Neural progenitor cell (in vitro differentiated cells): ENCODE data around the gene FADS2. TPM values are rescaled to one million over a fixed set of nuclear protein-coding genes. Genes with fewer than 3 reads are reported as not detected.

Experiments
- DNase-seq: peaks from one replicate; pipeline ENCODE4 v3.0.0-alpha.2; 2016; ENCODE audit warnings: low spot score
- H2AFZ ChIP-seq: fragments of 200-600 bp; sonication (generic); replicated peaks from 2 replicates; pipeline ENCODE4 v1.6.1; 2016; ENCODE audit warnings: antibody characterized with exemption
- H3F3A ChIP-seq: fragments of 200-600 bp; sonication (generic); 2 replicates; pipeline ENCODE4 v1.6.1; 2016; ENCODE audit warnings: antibody characterized with exemption, low read depth
- H3K27ac ChIP-seq: fragments of 200-600 bp; sonication (generic); 2 replicates; pipeline ENCODE4 v1.5.1; 2016; ENCODE audit warnings: mild to moderate bottlenecking
- H3K27me3 ChIP-seq: fragments of 200-600 bp; sonication (generic); 2 replicates; pipeline ENCODE4 v1.6.1; 2016; ENCODE audit warnings: mild to moderate bottlenecking, moderate library complexity
- H3K36me3 ChIP-seq: fragments of 200-600 bp; sonication (generic); 2 replicates; pipeline ENCODE4 v1.5.1; 2016
- H3K4me1 ChIP-seq: fragments of 200-600 bp; sonication (generic); 2 replicates; pipeline ENCODE4 v1.6.1; 2016; ENCODE audit warnings: mixed run types
- H3K4me2 ChIP-seq: fragments of 200-600 bp; sonication (generic); 2 replicates; pipeline ENCODE4 v1.6.1; 2016
- H3K4me3 ChIP-seq: fragments of 200-600 bp; sonication (generic); 2 replicates; pipeline ENCODE4 v1.5.1; 2016
- H3K79me2 ChIP-seq: fragments of 200-600 bp; sonication (generic); 2 replicates; pipeline ENCODE4 v1.6.1; 2016; ENCODE audit warnings: low read depth
- H3K9ac ChIP-seq: fragments of 200-600 bp; sonication (generic); 2 replicates; pipeline ENCODE4 v1.6.1; 2016
- H3K9me3 ChIP-seq: fragments of 200-600 bp; sonication (generic); 2 replicates; pipeline ENCODE4 v1.5.1; 2016; ENCODE audit warnings: low read depth
- H4K20me1 ChIP-seq: fragments of 200-600 bp; sonication (generic); 2 replicates; pipeline ENCODE4 v1.6.1; 2016; ENCODE audit warnings: low read depth
- H3K27ac Mint-ChIP-seq: 3 replicates; pipeline ENCODE4 v1.8.0; 2021; ENCODE audit warnings: mixed read lengths
- H3K27me3 Mint-ChIP-seq: 2 replicates; pipeline ENCODE4 v1.8.0; 2022; ENCODE audit warnings: low read depth, mild to moderate bottlenecking, inconsistent platforms, moderate library complexity, mixed read lengths; ENCODE audit not compliant: insufficient read depth
- H3K36me3 Mint-ChIP-seq: 3 replicates; pipeline ENCODE4 v1.8.0; 2021; ENCODE audit warnings: mixed read lengths
- H3K4me1 Mint-ChIP-seq: 3 replicates; pipeline ENCODE4 v1.8.0; 2021; ENCODE audit warnings: mixed read lengths
- H3K4me3 Mint-ChIP-seq: 3 replicates; pipeline ENCODE4 v1.8.0; 2021; ENCODE audit warnings: mild to moderate bottlenecking, moderate library complexity, mixed read lengths
- H3K9me3 Mint-ChIP-seq: 3 replicates; pipeline ENCODE4 v1.8.0; 2020; ENCODE audit warnings: mixed read lengths
- CTCF ChIP-seq: fragments of 200-600 bp; sonication (generic); IDR thresholded peaks from 2 replicates; pipeline ENCODE4 v1.5.1; 2017; ENCODE audit warnings: antibody characterized with exemption, mild to moderate bottlenecking
- EZH2 ChIP-seq: fragments of 200-600 bp; sonication (generic); IDR thresholded peaks from 2 replicates; pipeline ENCODE4 v1.6.1; 2017; ENCODE audit warnings: antibody characterized with exemption, mild to moderate bottlenecking, moderate library complexity
- EZH2phosphoT487 ChIP-seq: fragments of 200-600 bp; sonication (generic); IDR thresholded peaks from 2 replicates; pipeline ENCODE4 v1.6.1; 2017; ENCODE audit warnings: antibody characterized with exemption
- total RNA-seq: library from RNA; depleted of rRNA; stranded (reverse); fragments of >200 nt; gene quantifications from 2 replicates; pipeline ENCODE4 v1.2.3, GENCODE V29; 2015; ENCODE audit warnings: low replicate concordance

The FADS2 gene
- total RNA-seq, 1 donor from 2014 or later: 233 TPM

- H3K4me3 ChIP-seq: no peak overlapping the region
- no peak overlapping the region for H3K27ac ChIP-seq
- Mint-ChIP-seq H3K4me1 (no peaks in the 10 kb centered on the region), H3K4me3 (no peak overlapping the region), H3K27me3 (no peaks in the 10 kb centered on the region), H3K27ac (no peak overlapping the region), H3K36me3 (peaks cover 27% of the 10 kb centered on the region), H3K9me3 (no peaks in the 10 kb centered on the region)
- DNase-seq: no peak
- H3K36me3 ChIP-seq: peaks cover 12% of the 10 kb centered on the region
- TF ChIP-seq EZH2: no peak
- no peak for TF ChIP-seq EZH2phosphoT487
- TF ChIP-seq CTCF: no peak
- H3F3A ChIP-seq: peaks cover 5% of the 10 kb centered on the region
- no peak overlapping the region for H3K9ac ChIP-seq
- H3K79me2 ChIP-seq: peaks cover 21% of the 10 kb centered on the region
- H3K9me3 ChIP-seq: no peaks in the 10 kb centered on the region
- H4K20me1 ChIP-seq: peaks cover 37% of the 10 kb centered on the region
- H3K4me2 ChIP-seq: no peak overlapping the region
- H3K4me1 ChIP-seq: no peaks in the 10 kb centered on the region
- H2AFZ ChIP-seq: no peak overlapping the region
- H3K27me3 ChIP-seq: no peaks in the 10 kb centered on the region
Observed at GRCh38 chr11:61854206-61854895, 26.3 kb downstream of the FADS2 start.

GRCh38 chr11:61854966-61855714 lies 27.0 kb downstream of the FADS2 start:
- no peak overlapping the region for H3K4me3 Mint-ChIP-seq
- peaks cover 13% of the 10 kb centered on the region for H3K79me2 ChIP-seq
- H3K27ac Mint-ChIP-seq: peak overlapping the region; percentile 57
- TF ChIP-seq EZH2phosphoT487: no peak
- no peak for TF ChIP-seq EZH2
- TF ChIP-seq CTCF: no peak
- H2AFZ ChIP-seq: no peak overlapping the region
- no peaks in the 10 kb centered on the region for H3K27me3 Mint-ChIP-seq
- peaks cover 30% of the 10 kb centered on the region for H4K20me1 ChIP-seq
- peaks cover 4% of the 10 kb centered on the region for H3F3A ChIP-seq
- H3K4me2 ChIP-seq: no peak overlapping the region
- no peak for DNase-seq
- no peak overlapping the region for H3K4me3 ChIP-seq
- H3K9ac ChIP-seq: no peak overlapping the region
- no peaks in the 10 kb centered on the region for H3K9me3 ChIP-seq
- H3K4me1 ChIP-seq: no peaks in the 10 kb centered on the region
- no peaks in the 10 kb centered on the region for H3K27me3 ChIP-seq
- peaks cover 4% of the 10 kb centered on the region for H3K36me3 ChIP-seq
- H3K36me3 Mint-ChIP-seq: peaks cover 29% of the 10 kb centered on the region
- H3K4me1 Mint-ChIP-seq: no peaks in the 10 kb centered on the region
- no peak overlapping the region for H3K27ac ChIP-seq
- H3K9me3 Mint-ChIP-seq: no peaks in the 10 kb centered on the region

- Histone ChIP-seq H3K9me3 (no peaks in the 10 kb centered on the region), H3K4me3 (no peak overlapping the region), H3K79me2 (peaks cover 12% of the 10 kb centered on the region), H3K27me3 (no peaks in the 10 kb centered on the region), H3K4me2 (no peak overlapping the region), H3F3A (peaks cover 4% of the 10 kb centered on the region), H3K9ac (no peak overlapping the region), H4K20me1 (peaks cover 29% of the 10 kb centered on the region), H3K27ac (no peak overlapping the region), H3K4me1 (no peaks in the 10 kb centered on the region), H3K36me3 (peaks cover 3% of the 10 kb centered on the region), H2AFZ (no peak overlapping the region)
- H3K27ac Mint-ChIP-seq: no peak overlapping the region
- H3K4me1 Mint-ChIP-seq: no peaks in the 10 kb centered on the region
- no peak for TF ChIP-seq EZH2phosphoT487
- TF ChIP-seq CTCF: no peak
- TF ChIP-seq EZH2: no peak
- no peaks in the 10 kb centered on the region for H3K9me3 Mint-ChIP-seq
- peaks cover 30% of the 10 kb centered on the region for H3K36me3 Mint-ChIP-seq
- no peak overlapping the region for H3K4me3 Mint-ChIP-seq
- no peaks in the 10 kb centered on the region for H3K27me3 Mint-ChIP-seq
- no peak for DNase-seq
Observed at GRCh38 chr11:61855939-61856680, 28.0 kb downstream of the FADS2 start.
